H1 (cell line): ENCODE results near the gene TRIM4. TPM values are rescaled to one million over a fixed set of nuclear protein-coding genes. Genes with fewer than 3 reads are reported as not detected.

Experiments
- BRCA1 ChIP-seq: IDR thresholded peaks from 2 replicates; pipeline ENCODE4 v1.6.1; 2012; ENCODE audit warnings: low read depth, low read length, improper control_type of control experiment
- CBX8 ChIP-seq: fragments of 300-800, 300-1000 bp; sonication (generic); IDR thresholded peaks from 2 replicates; pipeline ENCODE4 v1.7.1; 2016; ENCODE audit warnings: low read depth, low read length, borderline replicate concordance
- CHD7 ChIP-seq: fragments of 300-600 bp; sonication (generic); IDR thresholded peaks from 2 replicates; pipeline ENCODE4 v1.7.1; 2012; ENCODE audit warnings: low read length, moderate library complexity, mild to moderate bottlenecking, inconsistent platforms; ENCODE audit not compliant: insufficient replicate concordance
- CREB1 ChIP-seq: IDR thresholded peaks from 2 replicates; pipeline ENCODE4 v1.6.1; 2012; ENCODE audit warnings: inconsistent platforms
- EGR1 ChIP-seq: IDR thresholded peaks from 2 replicates; pipeline ENCODE4 v1.6.1; 2011; ENCODE audit warnings: low read depth, low read length, borderline replicate concordance
- GABPA ChIP-seq: IDR thresholded peaks from 2 replicates; pipeline ENCODE4 v1.6.1; 2011; ENCODE audit warnings: mild to moderate bottlenecking, low read length, moderate library complexity, borderline replicate concordance; ENCODE audit not compliant: insufficient read depth
- KDM1A ChIP-seq: fragments of 200-600, 300-600 bp; sonication (generic); IDR thresholded peaks from 2 replicates; pipeline ENCODE4 v1.7.1; 2016; ENCODE audit warnings: mild to moderate bottlenecking, low read length, borderline replicate concordance
- KDM5A ChIP-seq: fragments of 200-600 bp; IDR thresholded peaks from 2 replicates; pipeline ENCODE4 v1.7.1; 2012; ENCODE audit warnings: mild to moderate bottlenecking, low read length, inconsistent platforms, mixed read lengths
- RXRA ChIP-seq: IDR thresholded peaks from 2 replicates; pipeline ENCODE4 v1.6.1; 2011; ENCODE audit warnings: low read depth, mild to moderate bottlenecking, low read length, moderate library complexity; ENCODE audit not compliant: insufficient read depth
- SIN3A ChIP-seq, 2 experiments: IDR thresholded peaks in 1 of 2; conservative IDR thresholded peaks in 1 of 2; 2 replicates each; pipeline ENCODE4 v1.6.1; 2011 to 2012; ENCODE audit warnings: low read length in 2 of 2, improper control_type of control experiment in 1 of 2, low read depth in 1 of 2, mild to moderate bottlenecking in 1 of 2
- SP1 ChIP-seq: IDR thresholded peaks from 2 replicates; pipeline ENCODE4 v1.6.1; 2011; ENCODE audit warnings: low read depth, low read length
- SP2 ChIP-seq: IDR thresholded peaks from 2 replicates; pipeline ENCODE4 v1.6.1; 2012; ENCODE audit warnings: mild to moderate bottlenecking, low read length, inconsistent platforms
- polyA plus RNA-seq, 7 experiments: library from polyadenylated mRNA; depleted of rRNA in 3 of 7; stranded (reverse) in 5 of 7; unstranded in 2 of 7; fragments of >200 nt in 5 of 7; fragments of 200-250 nt in 2 of 7; gene quantifications; 1 replicate in 5 of 7; 2 replicates in 1 of 7; 4 replicates in 1 of 7; pipeline versions ENCODE4 v1.2.1 to v1.2.3, GENCODE V29; 2011 to 2013; ENCODE audit warnings: missing spikeins in 2 of 7, mixed read lengths in 2 of 7
- total RNA-seq: library from RNA; stranded (reverse); fragmentation: NEBNext Ultra II Directional; extraction: Animal tissue kit (Norgen Biotek cat#: 25700); gene quantifications from 2 replicates; pipeline ENCODE4 v1.2.1, GENCODE V29; 2021

Gene TRIM4
- total and polyA plus RNA-seq, 2 of the 8 experiments (the other 6 are each of a cell fraction or from before 2014, with no cell fraction given): 0.03 to 7.3 TPM

DNA sequence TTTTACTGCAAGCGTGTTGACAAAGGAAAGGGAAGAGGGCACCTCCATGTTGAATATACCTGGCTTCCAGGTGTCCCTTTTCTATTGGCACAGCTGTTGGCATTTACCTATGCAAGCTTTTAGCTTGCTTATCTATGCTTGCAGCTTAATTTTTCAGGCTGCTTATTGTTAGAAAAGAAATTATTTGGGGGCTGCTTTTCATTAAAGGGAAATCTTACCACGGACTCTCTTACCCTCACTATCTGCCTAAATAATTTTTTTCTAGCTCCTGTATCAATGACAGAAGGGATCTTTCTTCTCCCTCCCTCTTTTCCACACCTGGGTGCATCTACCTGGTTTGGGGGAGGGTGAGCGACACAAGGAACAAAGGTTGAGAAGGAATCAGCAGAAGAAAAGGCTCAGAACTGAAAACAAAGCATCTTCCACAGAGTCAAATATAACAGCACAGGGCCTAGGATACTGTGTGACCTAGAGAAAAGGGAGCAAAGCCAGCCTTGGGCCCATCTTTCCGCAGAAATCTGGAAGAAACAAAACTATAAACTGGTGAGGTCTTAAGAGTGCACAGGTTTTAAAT lies 25.3 kb upstream of the TRIM4 start (continued):
- no peak for TF ChIP-seq CHD7
- TF ChIP-seq SP2: no peak
- no peak for TF ChIP-seq BRCA1
- TF ChIP-seq SP1: no peak
- TF ChIP-seq EGR1: no peak
- no peak for TF ChIP-seq CBX8
- no peak for TF ChIP-seq KDM1A
- no peak for TF ChIP-seq RXRA
- no peak for TF ChIP-seq GABPA
- TF ChIP-seq KDM5A: no peak
- TF ChIP-seq SIN3A (conservative IDR thresholded peaks at IDR 0.05 in 1 of 2, IDR thresholded peaks at IDR 0.05 in 1 of 2; ENCODE audit: low read depth in 1 of 2, low read length in 2 of 2): peak in 1 of 2 experiments; percentile 59; a peak in 1 of 4 replicates
- TF ChIP-seq CREB1: no peak
